ENCODE measurements around the gene LRP8.

LRP8 gene

DNA sequence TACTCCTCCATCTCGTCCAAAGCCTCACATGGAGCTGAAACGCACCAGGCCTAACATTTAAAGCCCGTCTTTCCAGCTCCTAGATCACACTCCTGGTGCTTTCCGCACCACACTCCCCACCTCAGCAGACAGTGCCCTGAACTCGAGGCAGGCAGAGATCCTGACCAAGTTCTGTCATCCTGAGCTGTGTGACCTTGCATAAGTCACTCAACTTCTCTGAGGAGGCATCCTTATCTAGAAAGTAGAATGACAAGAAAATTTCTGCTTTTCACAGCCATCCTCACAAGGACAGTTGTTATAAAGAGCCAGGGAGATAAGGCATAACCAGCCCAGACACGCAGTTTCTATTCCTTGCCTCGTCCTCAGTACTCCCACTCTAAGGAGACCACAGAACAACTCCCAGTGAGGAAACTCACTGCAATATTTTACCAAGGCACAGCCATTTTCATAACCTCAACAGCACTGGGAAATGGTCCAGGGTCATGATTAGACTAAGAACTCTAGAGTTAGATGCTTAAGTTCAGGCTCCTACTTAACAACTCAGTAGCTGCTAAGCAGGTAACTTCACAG, 3.1 kb downstream of the LRP8 start:
- H3K4me1 ChIP-seq (ENCODE audit: low read length), result peaks cover 15% of the 10 kb centered on the region
- peaks cover 31% of the 10 kb centered on the region for H3K36me3 ChIP-seq (replicated peaks; ENCODE audit: low read depth, low read length)
- 0 out of 2 replicates have a peak overlapping the region, but pooled peaks have one; percentile 83 for H3K4me2 ChIP-seq (ENCODE audit: low read length)
- H3K79me2 ChIP-seq (ENCODE audit: low read length), result peaks cover 90% of the 10 kb centered on the region
- H2AFZ ChIP-seq (ENCODE audit: low read depth, low read length), result no peak overlapping the region
- no peak overlapping the region for H3K27ac ChIP-seq (ENCODE audit: low read length)
- no peak overlapping the region for H3K4me3 ChIP-seq (ENCODE audit: low read length)
- H3K27me3 ChIP-seq (ENCODE audit: low read depth, low read length), result no peaks in the 10 kb centered on the region
- no peaks in the 10 kb centered on the region for H3K9me3 ChIP-seq (ENCODE audit: insufficient read depth, low read length)
- peaks cover 20% of the 10 kb centered on the region for H4K20me1 ChIP-seq (ENCODE audit: insufficient read depth, low read length)
- TF ChIP-seq EZH2phosphoT487 (IDR thresholded peaks at IDR 0.05; ENCODE audit: low read depth), result no peak
- TF ChIP-seq, protein P1, sequence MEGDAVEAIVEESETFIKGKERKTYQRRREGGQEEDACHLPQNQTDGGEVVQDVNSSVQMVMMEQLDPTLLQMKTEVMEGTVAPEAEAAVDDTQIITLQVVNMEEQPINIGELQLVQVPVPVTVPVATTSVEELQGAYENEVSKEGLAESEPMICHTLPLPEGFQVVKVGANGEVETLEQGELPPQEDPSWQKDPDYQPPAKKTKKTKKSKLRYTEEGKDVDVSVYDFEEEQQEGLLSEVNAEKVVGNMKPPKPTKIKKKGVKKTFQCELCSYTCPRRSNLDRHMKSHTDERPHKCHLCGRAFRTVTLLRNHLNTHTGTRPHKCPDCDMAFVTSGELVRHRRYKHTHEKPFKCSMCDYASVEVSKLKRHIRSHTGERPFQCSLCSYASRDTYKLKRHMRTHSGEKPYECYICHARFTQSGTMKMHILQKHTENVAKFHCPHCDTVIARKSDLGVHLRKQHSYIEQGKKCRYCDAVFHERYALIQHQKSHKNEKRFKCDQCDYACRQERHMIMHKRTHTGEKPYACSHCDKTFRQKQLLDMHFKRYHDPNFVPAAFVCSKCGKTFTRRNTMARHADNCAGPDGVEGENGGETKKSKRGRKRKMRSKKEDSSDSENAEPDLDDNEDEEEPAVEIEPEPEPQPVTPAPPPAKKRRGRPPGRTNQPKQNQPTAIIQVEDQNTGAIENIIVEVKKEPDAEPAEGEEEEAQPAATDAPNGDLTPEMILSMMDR (IDR thresholded peaks at IDR 0.05; ENCODE audit: low read depth, low read length), result no peak
- H3K9ac ChIP-seq (ENCODE audit: low read length), result no peak overlapping the region

DNA sequence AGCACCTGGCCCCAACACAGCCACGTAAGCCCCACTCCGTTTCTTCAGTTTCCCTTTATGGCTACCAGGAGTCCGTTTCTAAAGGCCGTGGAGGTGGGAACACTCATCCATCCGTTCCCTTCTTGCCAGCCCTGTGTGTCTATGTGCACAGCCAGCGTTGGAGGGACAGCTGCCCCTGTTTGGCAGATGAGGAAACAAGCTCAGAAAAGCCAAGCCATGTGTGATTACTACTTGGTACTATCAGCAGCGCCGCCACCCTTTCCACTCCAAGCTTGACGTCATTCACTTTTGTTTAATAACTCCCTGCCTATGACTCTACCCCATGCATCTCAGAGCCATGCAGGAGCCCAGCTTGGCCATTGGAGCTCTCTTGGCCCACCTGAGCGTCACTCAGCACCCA, 3.5 kb downstream of the LRP8 start:
- no peak overlapping the region for H3K9ac ChIP-seq (ENCODE audit: low read length)
- H3K4me2 ChIP-seq (ENCODE audit: low read length), result no peak overlapping the region
- H3K27me3 ChIP-seq (ENCODE audit: low read depth, low read length), result no peaks in the 10 kb centered on the region
- no peak overlapping the region for H2AFZ ChIP-seq (ENCODE audit: low read depth, low read length)
- peaks cover 91% of the 10 kb centered on the region for H3K79me2 ChIP-seq (ENCODE audit: low read length)
- TF ChIP-seq, protein P1 (IDR thresholded peaks at IDR 0.05; ENCODE audit: low read depth, low read length), result no peak
- TF ChIP-seq EZH2phosphoT487 (IDR thresholded peaks at IDR 0.05; ENCODE audit: low read depth), result no peak
- H3K27ac ChIP-seq (ENCODE audit: low read length), result no peak overlapping the region
- peaks cover 20% of the 10 kb centered on the region for H4K20me1 ChIP-seq (ENCODE audit: insufficient read depth, low read length)
- no peaks in the 10 kb centered on the region for H3K9me3 ChIP-seq (ENCODE audit: insufficient read depth, low read length)
- H3K36me3 ChIP-seq (replicated peaks; ENCODE audit: low read depth, low read length), result peaks cover 31% of the 10 kb centered on the region
- H3K4me1 ChIP-seq (ENCODE audit: low read length), result peaks cover 11% of the 10 kb centered on the region
- H3K4me3 ChIP-seq (ENCODE audit: low read length), result no peak overlapping the region

DNA sequence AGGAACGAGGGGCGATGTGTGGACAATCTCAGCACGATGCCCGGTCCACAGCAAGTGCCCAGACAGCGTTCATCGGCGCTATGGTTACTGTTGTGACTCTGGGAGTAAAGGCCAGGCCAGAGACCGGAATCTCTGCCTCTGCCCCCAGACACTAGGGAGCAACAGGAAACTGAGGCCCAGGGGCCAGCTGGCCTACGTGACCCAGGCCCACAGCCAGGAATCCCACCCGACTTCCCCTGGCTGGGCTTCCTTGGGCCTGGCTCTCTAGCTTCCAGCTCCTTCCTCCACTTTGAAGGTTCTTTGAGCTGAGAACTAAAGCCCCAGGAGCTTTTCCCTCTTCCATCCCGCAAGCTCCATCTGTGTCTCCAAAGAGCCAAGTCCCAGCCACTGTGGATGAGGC, 4.6 kb downstream of the LRP8 start:
- H3K36me3 ChIP-seq (replicated peaks; ENCODE audit: low read depth, low read length), result peaks cover 36% of the 10 kb centered on the region
- peaks cover 20% of the 10 kb centered on the region for H4K20me1 ChIP-seq (ENCODE audit: insufficient read depth, low read length)
- peaks cover 11% of the 10 kb centered on the region for H3K4me1 ChIP-seq (ENCODE audit: low read length)
- no peak overlapping the region for H3K4me3 ChIP-seq (ENCODE audit: low read length)
- H3K4me2 ChIP-seq (ENCODE audit: low read length), result no peak overlapping the region
- H3K9me3 ChIP-seq (ENCODE audit: insufficient read depth, low read length), result no peaks in the 10 kb centered on the region
- H3K27me3 ChIP-seq (ENCODE audit: low read depth, low read length), result no peaks in the 10 kb centered on the region
- H3K27ac ChIP-seq (ENCODE audit: low read length), result no peak overlapping the region
- no peak overlapping the region for H3K9ac ChIP-seq (ENCODE audit: low read length)
- TF ChIP-seq, protein P1 (IDR thresholded peaks at IDR 0.05; ENCODE audit: low read depth, low read length), result no peak
- TF ChIP-seq EZH2phosphoT487 (IDR thresholded peaks at IDR 0.05; ENCODE audit: low read depth), result no peak
- H3K79me2 ChIP-seq (ENCODE audit: low read length), result peaks cover 93% of the 10 kb centered on the region
- H2AFZ ChIP-seq (ENCODE audit: low read depth, low read length), result no peak overlapping the region

DNA sequence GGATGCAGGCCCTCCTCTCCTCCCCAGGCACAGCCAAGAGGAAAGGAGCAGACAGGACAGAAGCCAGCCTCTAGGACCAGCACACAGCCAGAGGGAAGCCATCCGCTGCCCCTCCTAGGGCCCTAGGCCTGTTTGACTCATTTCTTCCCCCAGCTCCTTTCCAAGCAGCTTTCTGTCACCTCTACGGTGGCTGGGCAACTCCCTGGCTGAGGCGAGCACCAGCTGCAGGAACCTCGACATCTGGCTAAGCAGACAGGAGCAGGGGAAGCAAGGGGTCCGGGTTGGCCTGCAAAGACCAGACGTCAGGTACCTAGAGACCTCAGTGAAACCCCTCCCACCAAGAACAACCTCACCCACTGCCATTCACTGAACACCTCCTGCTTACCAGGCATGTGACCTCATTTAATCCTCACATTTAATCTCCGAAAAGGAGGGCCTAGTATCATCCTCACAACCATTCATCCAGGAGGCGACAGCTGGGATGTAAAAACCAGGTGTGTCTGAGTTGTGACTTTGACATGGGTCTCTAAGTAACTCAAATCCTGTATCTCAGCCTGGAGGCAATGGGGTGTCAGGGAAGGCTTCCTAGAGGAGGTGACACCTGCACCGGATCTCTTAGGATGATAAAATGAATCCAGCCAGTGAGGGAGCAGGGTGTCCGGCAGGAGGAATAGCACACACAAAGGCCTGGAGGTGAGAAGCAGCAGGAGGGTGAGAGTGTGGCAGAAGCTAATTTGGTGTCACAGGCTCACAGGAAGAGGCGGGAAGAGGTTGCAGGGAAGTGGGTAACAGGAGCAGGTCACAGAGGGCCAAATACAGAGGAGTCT, 5.9 kb downstream of the LRP8 start:
- peaks cover 36% of the 10 kb centered on the region for H3K36me3 ChIP-seq (replicated peaks; ENCODE audit: low read depth, low read length)
- H3K4me2 ChIP-seq (ENCODE audit: low read length), result no peak overlapping the region
- no peaks in the 10 kb centered on the region for H3K9me3 ChIP-seq (ENCODE audit: insufficient read depth, low read length)
- H3K79me2 ChIP-seq (ENCODE audit: low read length), result peaks cover 94% of the 10 kb centered on the region
- no peak overlapping the region for H2AFZ ChIP-seq (ENCODE audit: low read depth, low read length)
- H3K9ac ChIP-seq (ENCODE audit: low read length), result no peak overlapping the region
- peaks cover 21% of the 10 kb centered on the region for H3K4me1 ChIP-seq (ENCODE audit: low read length)
- peaks cover 20% of the 10 kb centered on the region for H4K20me1 ChIP-seq (ENCODE audit: insufficient read depth, low read length)
- TF ChIP-seq EZH2phosphoT487 (IDR thresholded peaks at IDR 0.05; ENCODE audit: low read depth), result no peak
- TF ChIP-seq, protein P1 (IDR thresholded peaks at IDR 0.05; ENCODE audit: low read depth, low read length), result no peak
- no peak overlapping the region for H3K4me3 ChIP-seq (ENCODE audit: low read length)
- H3K27me3 ChIP-seq (ENCODE audit: low read depth, low read length), result no peaks in the 10 kb centered on the region
- no peak overlapping the region for H3K27ac ChIP-seq (ENCODE audit: low read length)
